MM.1S (cell line): ENCODE data around the gene HIVEP2.

Source experiments
- DNase-seq: peaks from one replicate; pipeline ENCODE4 v3.0.0-alpha.2; 2015
- H2AFZ ChIP-seq: fragments of 300-600 bp; sonication (generic); 2 replicates; pipeline ENCODE4 v1.6.0; 2016; ENCODE audit warnings: antibody characterized with exemption, low read length
- H3F3A ChIP-seq: fragments of 300-600 bp; sonication (generic); 2 replicates; pipeline ENCODE4 v1.6.1; 2016; ENCODE audit warnings: mild to moderate bottlenecking, antibody characterized with exemption, low read length, moderate library complexity, mixed read lengths; ENCODE audit not compliant: insufficient read depth
- H3K27ac ChIP-seq: fragments of 300-600 bp; sonication (generic); 2 replicates; pipeline ENCODE4 v1.5.1; 2016; ENCODE audit warnings: mild to moderate bottlenecking, low read length
- H3K27me3 ChIP-seq: fragments of 300-600 bp; sonication (generic); replicated peaks from 2 replicates; pipeline ENCODE4 v1.6.0; 2016; ENCODE audit warnings: low read length; ENCODE audit not compliant: insufficient read depth
- H3K36me3 ChIP-seq: fragments of 300-600 bp; sonication (generic); replicated peaks from 2 replicates; pipeline ENCODE4 v1.6.1; 2016; ENCODE audit warnings: mild to moderate bottlenecking, low read length, mixed read lengths; ENCODE audit not compliant: insufficient read depth
- H3K4me1 ChIP-seq: fragments of 300-600 bp; sonication (generic); 2 replicates; pipeline ENCODE4 v1.6.1; 2016; ENCODE audit warnings: low read length, mixed read lengths
- H3K4me2 ChIP-seq: fragments of 300-600 bp; sonication (generic); 2 replicates; pipeline ENCODE4 v1.6.0; 2016; ENCODE audit warnings: low read depth, low read length
- H3K4me3 ChIP-seq: fragments of 300-600 bp; sonication (generic); 2 replicates; pipeline ENCODE4 v1.5.1; 2016; ENCODE audit warnings: low read length, mixed read lengths
- H3K79me2 ChIP-seq: fragments of 300-600 bp; sonication (generic); 2 replicates; pipeline ENCODE4 v1.6.1; 2016; ENCODE audit warnings: mixed run types, low read length, mixed read lengths
- H3K9ac ChIP-seq: fragments of 300-600 bp; sonication (generic); 2 replicates; pipeline ENCODE4 v1.6.1; 2016; ENCODE audit warnings: low read length, mixed read lengths
- H3K9me2 ChIP-seq: fragments of 300-600 bp; sonication (generic); replicated peaks from 2 replicates; pipeline ENCODE4 v1.6.1; 2016; ENCODE audit warnings: mild to moderate bottlenecking, low read length, mixed read lengths; ENCODE audit not compliant: insufficient read depth
- H3K9me3 ChIP-seq: fragments of 300-600 bp; sonication (generic); replicated peaks from 2 replicates; pipeline ENCODE4 v1.6.1; 2016; ENCODE audit warnings: mild to moderate bottlenecking, low read length, mixed read lengths; ENCODE audit not compliant: insufficient read depth
- H4K20me1 ChIP-seq: fragments of 300-600 bp; sonication (generic); 2 replicates; pipeline ENCODE4 v1.6.1; 2016; ENCODE audit warnings: mild to moderate bottlenecking, low read length, moderate library complexity, mixed read lengths; ENCODE audit not compliant: insufficient read depth
- EZH2 ChIP-seq: fragments of 300-600 bp; sonication (generic); optimal IDR thresholded peaks from 2 replicates; pipeline ENCODE3; 2017; ENCODE audit warnings: low read depth, mild to moderate bottlenecking, antibody characterized with exemption, low read length, mixed read lengths
- EZH2phosphoT487 ChIP-seq: fragments of 300-600 bp; sonication (generic); IDR thresholded peaks from 2 replicates; pipeline ENCODE4 v1.6.1; 2018; ENCODE audit warnings: antibody characterized with exemption, low read length
- TF ChIP-seq, protein P1 (sequence below): fragments of 300-600 bp; sonication (generic); IDR thresholded peaks from 2 replicates; pipeline ENCODE4 v1.5.1; 2016; ENCODE audit warnings: antibody characterized with exemption, low read length, mixed read lengths

The HIVEP2 gene

DNA sequence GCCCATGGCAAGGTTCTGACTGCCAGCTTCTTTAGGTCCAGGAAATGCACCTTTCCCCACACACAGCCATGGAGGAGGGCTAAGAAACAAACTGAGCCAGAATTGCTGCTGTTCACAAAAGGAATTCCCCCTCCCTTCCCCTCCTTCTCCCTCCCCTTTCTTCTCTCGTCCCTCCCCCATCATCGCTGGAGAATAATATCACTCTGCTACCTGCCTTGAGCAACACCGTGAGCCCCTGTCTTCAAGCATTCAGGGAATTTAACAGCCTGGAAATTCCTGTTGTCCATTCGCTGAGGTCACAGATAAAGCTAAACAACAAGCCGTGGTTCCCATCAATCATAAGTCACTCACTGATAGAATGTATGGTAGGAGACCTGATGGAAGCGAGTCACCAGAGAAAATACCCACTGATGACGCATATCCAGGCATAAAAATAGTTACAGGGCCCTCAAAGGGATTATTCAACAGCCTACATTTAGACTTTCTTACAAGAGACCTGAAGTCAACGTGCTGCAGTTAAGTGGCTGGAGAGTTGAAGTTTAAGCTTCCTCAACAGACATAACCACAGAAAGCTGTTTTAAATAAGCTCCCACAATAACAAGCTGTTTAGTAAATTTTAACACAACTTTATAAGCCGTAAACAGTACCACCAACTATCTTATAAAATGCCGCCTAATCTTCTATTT is 59.7 kb downstream of the HIVEP2 start:
- Histone ChIP-seq H3K79me2 (peaks cover 23% of the 10 kb centered on the region), H3K9ac (peak overlapping the region; percentile 80), H3K36me3 (no peaks in the 10 kb centered on the region), H3F3A (peaks cover 9% of the 10 kb centered on the region), H3K4me3 (peak overlapping the region; percentile 56), H3K9me2 (no peaks in the 10 kb centered on the region), H3K9me3 (no peaks in the 10 kb centered on the region), H3K27ac (peak overlapping the region; percentile 93), H3K27me3 (no peaks in the 10 kb centered on the region), H4K20me1 (no peaks in the 10 kb centered on the region), H2AFZ (no peak overlapping the region), H3K4me2 (peak overlapping the region; percentile 83), H3K4me1 (peaks cover 31% of the 10 kb centered on the region)
- peak; percentile 76 for DNase-seq
- TF ChIP-seq EZH2phosphoT487 = no peak
- TF ChIP-seq EZH2 = no peak
- TF ChIP-seq, protein P1, sequence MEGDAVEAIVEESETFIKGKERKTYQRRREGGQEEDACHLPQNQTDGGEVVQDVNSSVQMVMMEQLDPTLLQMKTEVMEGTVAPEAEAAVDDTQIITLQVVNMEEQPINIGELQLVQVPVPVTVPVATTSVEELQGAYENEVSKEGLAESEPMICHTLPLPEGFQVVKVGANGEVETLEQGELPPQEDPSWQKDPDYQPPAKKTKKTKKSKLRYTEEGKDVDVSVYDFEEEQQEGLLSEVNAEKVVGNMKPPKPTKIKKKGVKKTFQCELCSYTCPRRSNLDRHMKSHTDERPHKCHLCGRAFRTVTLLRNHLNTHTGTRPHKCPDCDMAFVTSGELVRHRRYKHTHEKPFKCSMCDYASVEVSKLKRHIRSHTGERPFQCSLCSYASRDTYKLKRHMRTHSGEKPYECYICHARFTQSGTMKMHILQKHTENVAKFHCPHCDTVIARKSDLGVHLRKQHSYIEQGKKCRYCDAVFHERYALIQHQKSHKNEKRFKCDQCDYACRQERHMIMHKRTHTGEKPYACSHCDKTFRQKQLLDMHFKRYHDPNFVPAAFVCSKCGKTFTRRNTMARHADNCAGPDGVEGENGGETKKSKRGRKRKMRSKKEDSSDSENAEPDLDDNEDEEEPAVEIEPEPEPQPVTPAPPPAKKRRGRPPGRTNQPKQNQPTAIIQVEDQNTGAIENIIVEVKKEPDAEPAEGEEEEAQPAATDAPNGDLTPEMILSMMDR = no peak

DNA sequence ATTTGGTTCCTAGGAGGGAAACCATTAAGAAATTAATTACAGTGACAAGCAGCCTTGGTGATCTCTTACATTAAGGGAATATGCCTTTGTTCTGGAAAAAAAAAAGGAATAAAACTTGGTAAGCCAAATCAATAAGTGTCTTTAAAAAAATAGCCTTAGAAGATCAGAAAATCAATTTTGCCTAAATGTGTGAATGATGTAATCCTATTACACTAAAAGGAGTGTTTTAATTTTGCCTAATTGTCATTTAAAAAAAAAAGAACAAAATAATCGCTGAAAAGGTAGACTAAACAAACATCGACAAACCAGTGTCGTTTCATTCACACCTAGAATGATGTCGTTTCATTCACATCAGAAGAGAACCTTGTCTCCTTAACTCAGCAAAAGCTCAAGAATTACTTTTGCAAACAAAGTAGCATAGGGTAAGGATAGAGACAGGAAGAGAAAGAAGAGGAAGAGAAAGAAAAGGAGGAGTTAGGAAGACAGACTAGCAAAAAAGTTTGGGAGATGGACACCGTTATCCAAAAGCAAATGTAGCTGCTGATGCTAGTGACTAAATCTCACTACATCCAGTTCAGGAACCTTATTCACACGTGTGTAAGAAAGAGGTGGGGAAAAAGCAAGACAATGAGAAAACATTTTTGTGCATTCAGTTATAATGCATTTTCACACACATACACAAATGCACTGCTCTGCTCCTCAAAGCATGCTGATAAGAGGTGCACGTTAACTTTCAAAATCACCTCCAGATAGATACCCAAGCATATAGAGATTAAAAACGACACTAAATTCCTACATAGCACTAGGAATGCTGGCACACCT is 60.6 kb downstream of the HIVEP2 start:
- Histone ChIP-seq H3K9ac (peak overlapping the region; percentile 80), H3K4me3 (peak overlapping the region; percentile 56), H3K36me3 (no peaks in the 10 kb centered on the region), H3K4me1 (peaks cover 31% of the 10 kb centered on the region), H4K20me1 (no peaks in the 10 kb centered on the region), H3K27ac (peak overlapping the region; percentile 93), H3K9me3 (no peaks in the 10 kb centered on the region), H3K9me2 (no peaks in the 10 kb centered on the region), H3K27me3 (no peaks in the 10 kb centered on the region), H3F3A (peaks cover 9% of the 10 kb centered on the region), H3K4me2 (peak overlapping the region; percentile 83), H2AFZ (no peak overlapping the region), H3K79me2 (peaks cover 23% of the 10 kb centered on the region)
- TF ChIP-seq EZH2 = no peak
- no peak for TF ChIP-seq EZH2phosphoT487
- TF ChIP-seq, protein P1 = no peak
- DNase-seq = no peak

DNA sequence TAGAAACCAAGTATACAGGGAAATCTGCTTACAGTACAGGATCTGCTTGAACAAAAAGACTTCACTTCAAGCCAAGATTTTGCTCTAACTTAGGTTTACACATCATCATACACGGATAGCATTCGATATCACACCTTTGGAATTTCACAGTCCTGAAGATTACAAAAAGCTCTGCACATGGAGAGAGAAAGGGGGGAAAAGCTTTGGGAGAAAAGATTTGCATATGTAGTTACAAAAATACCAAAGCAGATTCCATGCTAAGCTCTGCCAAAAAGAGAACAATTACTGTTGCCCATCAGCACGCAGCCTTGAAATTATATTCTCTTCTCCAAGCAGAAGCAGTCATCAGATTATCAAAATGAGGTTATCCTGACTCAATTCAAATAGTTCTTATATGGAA is 62.0 kb downstream of the HIVEP2 start:
- TF ChIP-seq EZH2phosphoT487 = no peak
- no peak for TF ChIP-seq EZH2
- TF ChIP-seq, protein P1 = no peak
- no peak overlapping the region for H2AFZ ChIP-seq
- H3K9me3 ChIP-seq = no peaks in the 10 kb centered on the region
- no peak overlapping the region for H3K4me3 ChIP-seq
- no peaks in the 10 kb centered on the region for H3K9me2 ChIP-seq
- no peak for DNase-seq
- peaks cover 9% of the 10 kb centered on the region for H3F3A ChIP-seq
- H3K27ac ChIP-seq = no peak overlapping the region
- H3K9ac ChIP-seq = no peak overlapping the region
- H3K4me2 ChIP-seq = no peak overlapping the region
- peaks cover 26% of the 10 kb centered on the region for H3K79me2 ChIP-seq
- peaks cover 30% of the 10 kb centered on the region for H3K4me1 ChIP-seq
- no peaks in the 10 kb centered on the region for H4K20me1 ChIP-seq
- H3K36me3 ChIP-seq = no peaks in the 10 kb centered on the region
- H3K27me3 ChIP-seq = no peaks in the 10 kb centered on the region
